MM.1S (cell line): ENCODE results near the gene C1orf116.

Experiments
- DNase-seq: peaks from one replicate; pipeline ENCODE4 v3.0.0-alpha.2; 2015
- H2AFZ ChIP-seq: fragments of 300-600 bp; sonication (generic); 2 replicates; pipeline ENCODE4 v1.6.0; 2016; ENCODE audit warnings: antibody characterized with exemption, low read length
- H3F3A ChIP-seq: fragments of 300-600 bp; sonication (generic); 2 replicates; pipeline ENCODE4 v1.6.1; 2016; ENCODE audit warnings: mild to moderate bottlenecking, antibody characterized with exemption, low read length, moderate library complexity, mixed read lengths; ENCODE audit not compliant: insufficient read depth
- H3K27ac ChIP-seq: fragments of 300-600 bp; sonication (generic); 2 replicates; pipeline ENCODE4 v1.5.1; 2016; ENCODE audit warnings: mild to moderate bottlenecking, low read length
- H3K27me3 ChIP-seq: fragments of 300-600 bp; sonication (generic); replicated peaks from 2 replicates; pipeline ENCODE4 v1.6.0; 2016; ENCODE audit warnings: low read length; ENCODE audit not compliant: insufficient read depth
- H3K36me3 ChIP-seq: fragments of 300-600 bp; sonication (generic); replicated peaks from 2 replicates; pipeline ENCODE4 v1.6.1; 2016; ENCODE audit warnings: mild to moderate bottlenecking, low read length, mixed read lengths; ENCODE audit not compliant: insufficient read depth
- H3K4me1 ChIP-seq: fragments of 300-600 bp; sonication (generic); 2 replicates; pipeline ENCODE4 v1.6.1; 2016; ENCODE audit warnings: low read length, mixed read lengths
- H3K4me2 ChIP-seq: fragments of 300-600 bp; sonication (generic); 2 replicates; pipeline ENCODE4 v1.6.0; 2016; ENCODE audit warnings: low read depth, low read length
- H3K4me3 ChIP-seq: fragments of 300-600 bp; sonication (generic); 2 replicates; pipeline ENCODE4 v1.5.1; 2016; ENCODE audit warnings: low read length, mixed read lengths
- H3K79me2 ChIP-seq: fragments of 300-600 bp; sonication (generic); 2 replicates; pipeline ENCODE4 v1.6.1; 2016; ENCODE audit warnings: mixed run types, low read length, mixed read lengths
- H3K9ac ChIP-seq: fragments of 300-600 bp; sonication (generic); 2 replicates; pipeline ENCODE4 v1.6.1; 2016; ENCODE audit warnings: low read length, mixed read lengths
- H3K9me2 ChIP-seq: fragments of 300-600 bp; sonication (generic); replicated peaks from 2 replicates; pipeline ENCODE4 v1.6.1; 2016; ENCODE audit warnings: mild to moderate bottlenecking, low read length, mixed read lengths; ENCODE audit not compliant: insufficient read depth
- H3K9me3 ChIP-seq: fragments of 300-600 bp; sonication (generic); replicated peaks from 2 replicates; pipeline ENCODE4 v1.6.1; 2016; ENCODE audit warnings: mild to moderate bottlenecking, low read length, mixed read lengths; ENCODE audit not compliant: insufficient read depth
- H4K20me1 ChIP-seq: fragments of 300-600 bp; sonication (generic); 2 replicates; pipeline ENCODE4 v1.6.1; 2016; ENCODE audit warnings: mild to moderate bottlenecking, low read length, moderate library complexity, mixed read lengths; ENCODE audit not compliant: insufficient read depth
- CTCF ChIP-seq: fragments of 300-600 bp; sonication (generic); IDR thresholded peaks from 2 replicates; pipeline ENCODE4 v1.5.1; 2016; ENCODE audit warnings: antibody characterized with exemption, low read length, mixed read lengths
- EZH2 ChIP-seq: fragments of 300-600 bp; sonication (generic); optimal IDR thresholded peaks from 2 replicates; pipeline ENCODE3; 2017; ENCODE audit warnings: low read depth, mild to moderate bottlenecking, antibody characterized with exemption, low read length, mixed read lengths
- EZH2phosphoT487 ChIP-seq: fragments of 300-600 bp; sonication (generic); IDR thresholded peaks from 2 replicates; pipeline ENCODE4 v1.6.1; 2018; ENCODE audit warnings: antibody characterized with exemption, low read length

Gene C1orf116

DNA sequence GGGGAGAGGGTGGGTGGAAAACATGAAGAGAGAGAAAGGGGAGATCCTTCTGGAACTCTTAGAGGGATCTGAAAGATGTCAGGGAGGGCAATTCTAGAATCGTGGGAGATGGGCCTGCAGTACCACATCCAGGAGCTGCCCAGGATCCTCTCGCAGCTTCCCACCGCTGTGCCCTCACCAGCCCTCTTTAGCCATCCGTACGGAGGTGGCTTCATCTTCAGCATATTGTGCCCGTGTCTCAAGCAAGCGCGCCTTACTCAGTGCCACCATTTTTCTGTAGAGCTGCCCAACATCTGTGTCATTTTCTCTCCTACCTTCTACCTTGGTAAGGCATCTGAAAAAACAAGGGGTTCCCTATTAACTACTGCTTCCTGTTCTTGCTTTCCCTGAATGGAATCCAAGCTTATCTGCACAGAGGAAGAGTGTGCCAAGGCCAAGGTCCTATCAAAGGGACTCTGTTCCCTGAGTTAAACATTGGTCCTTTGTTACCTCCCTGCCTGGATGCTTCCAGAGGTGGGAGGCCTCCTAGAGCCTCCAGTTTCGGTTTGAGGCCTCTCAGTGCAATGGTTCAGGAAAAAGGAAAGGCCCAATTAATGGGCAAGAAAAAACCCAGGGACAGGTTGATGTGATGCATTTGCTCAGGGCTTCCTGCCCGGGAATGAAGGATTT lies 23.2 kb downstream of the C1orf116 start:
- H4K20me1 ChIP-seq: no peaks in the 10 kb centered on the region
- no peaks in the 10 kb centered on the region for H3K79me2 ChIP-seq
- no peak overlapping the region for H3K27ac ChIP-seq
- no peak for TF ChIP-seq CTCF
- no peaks in the 10 kb centered on the region for H3K9me3 ChIP-seq
- H3K4me1 ChIP-seq: no peaks in the 10 kb centered on the region
- DNase-seq: no peak
- H3K4me2 ChIP-seq: no peak overlapping the region
- no peaks in the 10 kb centered on the region for H3K36me3 ChIP-seq
- no peak overlapping the region for H3K4me3 ChIP-seq
- H3K9me2 ChIP-seq: no peaks in the 10 kb centered on the region
- no peaks in the 10 kb centered on the region for H3F3A ChIP-seq
- H3K9ac ChIP-seq: no peak overlapping the region
- no peak overlapping the region for H2AFZ ChIP-seq
- H3K27me3 ChIP-seq: peaks cover 8% of the 10 kb centered on the region; the same call in 1 of the 2 replicates

- Histone ChIP-seq H3K36me3 (no peaks in the 10 kb centered on the region), H3K4me1 (no peaks in the 10 kb centered on the region), H3K9ac (no peak overlapping the region), H4K20me1 (no peaks in the 10 kb centered on the region), H3K27ac (no peak overlapping the region), H3K27me3 (peaks cover 8% of the 10 kb centered on the region; the same call in 1 of the 2 replicates), H3K9me3 (no peaks in the 10 kb centered on the region), H3K79me2 (no peaks in the 10 kb centered on the region), H3K4me3 (no peak overlapping the region), H3F3A (no peaks in the 10 kb centered on the region), H3K9me2 (no peaks in the 10 kb centered on the region), H3K4me2 (no peak overlapping the region), H2AFZ (no peak overlapping the region)
- no peak for TF ChIP-seq EZH2
- TF ChIP-seq CTCF: no peak
- TF ChIP-seq EZH2phosphoT487: no peak
- no peak for DNase-seq
These were observed 25.1 kb downstream of the C1orf116 start for GRCh38 chr1:207007352-207008033.

- Histone ChIP-seq H3K9me3 (no peaks in the 10 kb centered on the region), H3K27ac (no peak overlapping the region), H3K4me3 (no peak overlapping the region), H3K9me2 (no peaks in the 10 kb centered on the region), H2AFZ (no peak overlapping the region), H4K20me1 (no peaks in the 10 kb centered on the region), H3K36me3 (no peaks in the 10 kb centered on the region), H3K79me2 (no peaks in the 10 kb centered on the region), H3K4me2 (no peak overlapping the region), H3K27me3 (peaks cover 8% of the 10 kb centered on the region; the same call in 1 of the 2 replicates), H3K9ac (no peak overlapping the region), H3K4me1 (peaks cover 1% of the 10 kb centered on the region), H3F3A (no peaks in the 10 kb centered on the region)
- DNase-seq: no peak
- no peak for TF ChIP-seq EZH2
- no peak for TF ChIP-seq EZH2phosphoT487
- TF ChIP-seq CTCF: no peak
These were observed 25.6 kb downstream of the C1orf116 start for GRCh38 chr1:207006914-207007313.
